Liver (tissue), 9 donors: Measurements from ENCODE around the gene SFXN5. TPM values are rescaled to one million over a fixed set of nuclear protein-coding genes. Genes with fewer than 3 reads are reported as not detected.

ENCODE experiments used
- DNase-seq: peaks from one replicate; pipeline ENCODE4 v3.0.0-alpha.2; 2017; ENCODE audit warnings: low spot score
- H3K27ac ChIP-seq, 2 donors: one replicate each; pipeline ENCODE4 v1.7.0; 2013; ENCODE audit warnings: inconsistent platforms in 2 of 2, low read length in 2 of 2, control low read depth in 1 of 2, low read depth in 1 of 2, mild to moderate bottlenecking in 1 of 2
- H3K27me3 ChIP-seq, 4 donors: one replicate each; pipeline versions ENCODE4 v1.6.1 to v1.7.0; 2013; ENCODE audit warnings: low read length in 3 of 4, inconsistent platforms in 1 of 4, mild to moderate bottlenecking in 1 of 4, moderate library complexity in 1 of 4; ENCODE audit not compliant: control insufficient read depth in 4 of 4, insufficient read depth in 4 of 4
- H3K36me3 ChIP-seq, 4 donors: one replicate each; pipeline versions ENCODE4 v1.6.1 to v1.7.0; 2013; ENCODE audit warnings: low read length in 3 of 4, mild to moderate bottlenecking in 3 of 4, low read depth in 1 of 4, moderate library complexity in 1 of 4; ENCODE audit not compliant: control insufficient read depth in 4 of 4, insufficient read depth in 3 of 4
- H3K4me1 ChIP-seq, 4 donors: one replicate each; pipeline versions ENCODE4 v1.6.1 to v1.7.0; 2013; ENCODE audit warnings: low read length in 3 of 4, mild to moderate bottlenecking in 3 of 4, moderate library complexity in 1 of 4; ENCODE audit not compliant: control insufficient read depth in 4 of 4, insufficient read depth in 4 of 4
- H3K4me3 ChIP-seq, 3 donors: one replicate each; pipeline versions ENCODE4 v1.6.1 to v1.7.0; 2013; ENCODE audit warnings: low read length in 3 of 3, control low read depth in 1 of 3, low read depth in 1 of 3, mild to moderate bottlenecking in 1 of 3
- H3K9ac ChIP-seq, 2 donors: one replicate each; pipeline ENCODE4 v1.7.0; 2013; ENCODE audit warnings: low read length in 2 of 2, mild to moderate bottlenecking in 2 of 2, moderate library complexity in 2 of 2, control low read depth in 1 of 2, low read depth in 1 of 2
- H3K9me3 ChIP-seq, 4 donors: one replicate each; pipeline versions ENCODE4 v1.6.1 to v1.7.0; 2013; ENCODE audit warnings: low read length in 3 of 4; ENCODE audit not compliant: control insufficient read depth in 4 of 4
- ATF3 ChIP-seq: IDR thresholded peaks from 2 replicates; pipeline ENCODE4 v1.6.1; 2016; ENCODE audit warnings: antibody characterized with exemption
- CTCF ChIP-seq: fragments of 150-350 bp; IDR thresholded peaks from 2 replicates; pipeline ENCODE4 v1.5.1; 2017; ENCODE audit warnings: improper control_type of control experiment, low read depth, low read length; ENCODE audit not compliant: missing input control
- EGR1 ChIP-seq, 2 donors: IDR thresholded peaks; 2 replicates each; pipeline ENCODE4 v1.6.1; 2016 to 2018; ENCODE audit warnings: antibody characterized with exemption in 2 of 2, low read depth in 2 of 2
- FOXA1 ChIP-seq: IDR thresholded peaks from 2 replicates; pipeline ENCODE4 v1.6.1; 2016; ENCODE audit warnings: antibody characterized with exemption
- FOXA2 ChIP-seq: IDR thresholded peaks from 2 replicates; pipeline ENCODE4 v1.6.1; 2016; ENCODE audit warnings: antibody characterized with exemption
- GABPA ChIP-seq, 2 donors: IDR thresholded peaks in 1 of 2; conservative IDR thresholded peaks in 1 of 2; 2 replicates each; pipeline ENCODE4 v1.6.1; 2016; ENCODE audit warnings: antibody characterized with exemption in 2 of 2, mild to moderate bottlenecking in 1 of 2, moderate library complexity in 1 of 2
- HNF4A ChIP-seq, 2 donors: conservative IDR thresholded peaks; 2 replicates each; pipeline ENCODE4 v1.6.1; 2016; ENCODE audit warnings: antibody characterized with exemption in 2 of 2, mild to moderate bottlenecking in 2 of 2
- HNF4G ChIP-seq: IDR thresholded peaks from 2 replicates; pipeline ENCODE4 v1.6.1; 2016; ENCODE audit warnings: antibody characterized with exemption
- JUND ChIP-seq, 2 donors: IDR thresholded peaks; 2 replicates each; pipeline ENCODE4 v1.6.1; 2016; ENCODE audit warnings: antibody characterized with exemption in 2 of 2
- MAX ChIP-seq: IDR thresholded peaks from 2 replicates; pipeline ENCODE4 v1.6.1; 2016; ENCODE audit warnings: antibody characterized with exemption
- NR2F2 ChIP-seq: IDR thresholded peaks from 2 replicates; pipeline ENCODE4 v1.6.1; 2016; ENCODE audit warnings: antibody characterized with exemption
- RAD21 ChIP-seq, 2 donors: IDR thresholded peaks; 2 replicates each; pipeline ENCODE4 v1.6.1; 2016; ENCODE audit warnings: antibody characterized with exemption in 2 of 2, mild to moderate bottlenecking in 2 of 2
- REST ChIP-seq: IDR thresholded peaks from 2 replicates; pipeline ENCODE4 v1.6.1; 2016; ENCODE audit warnings: antibody characterized with exemption, mild to moderate bottlenecking
- RXRA ChIP-seq, 2 donors: IDR thresholded peaks; 2 replicates each; pipeline ENCODE4 v1.6.1; 2017 to 2018; ENCODE audit warnings: antibody characterized with exemption in 2 of 2, mild to moderate bottlenecking in 1 of 2
- SP1 ChIP-seq: IDR thresholded peaks from 2 replicates; pipeline ENCODE4 v1.6.1; 2018; ENCODE audit warnings: antibody characterized with exemption, mild to moderate bottlenecking
- TAF1 ChIP-seq: conservative IDR thresholded peaks from 2 replicates; pipeline ENCODE4 v1.6.1; 2016; ENCODE audit warnings: antibody characterized with exemption, mild to moderate bottlenecking
- YY1 ChIP-seq: IDR thresholded peaks from 2 replicates; pipeline ENCODE4 v1.6.1; 2016; ENCODE audit warnings: antibody characterized with exemption, mild to moderate bottlenecking
- ZBTB33 ChIP-seq: IDR thresholded peaks from 2 replicates; pipeline ENCODE4 v1.6.1; 2016; ENCODE audit warnings: antibody characterized with exemption
- WGBS: extraction: QIAGEN DNeasy Blood & Tissue Kit; methylation state at CpG from one replicate; pipeline ENCODE4 v1.1.7; 2013; 5-methylcytosine and 5-hydroxymethylcytosine counted together
- polyA plus RNA-seq, 2 donors: library from polyadenylated mRNA; stranded (reverse) in 1 of 2; unstranded in 1 of 2; fragments of 200-250 nt in 1 of 2; fragments of >200 nt in 1 of 2; fragmentation: Nextera tagmentation in 1 of 2; extraction: Ambion mirVana in 1 of 2; gene quantifications; one replicate each; pipeline versions ENCODE4 v1.2.1 to v1.2.3, GENCODE V29; 2013 to 2015
- total RNA-seq, 2 donors: library from RNA; depleted of rRNA; stranded (reverse); fragments of >200 nt; gene quantifications; one replicate each; pipeline ENCODE4 v1.2.3, GENCODE V29; 2014
- donor health status: healthy.
- donor health status: healthy.
- donor health status: healthy.
- donor health status: healthy.
- donor health status: healthy.

The SFXN5 gene
- total and polyA plus RNA-seq, 4 donors, result 23.3 to 58.2 (median 29.5) TPM

GRCh38 chr2:73063472-73063871 is 8.0 kb downstream of the SFXN5 start:
- DNase-seq, result no peak
- TF ChIP-seq RAD21 (IDR thresholded peaks at IDR 0.05), result no peak
- TF ChIP-seq HNF4A (conservative IDR thresholded peaks at IDR 0.05), result no peak
- no peak for TF ChIP-seq ATF3
- no peak for TF ChIP-seq ZBTB33
- no peak for TF ChIP-seq CTCF
- no peak for TF ChIP-seq FOXA2
- TF ChIP-seq NR2F2, result no peak
- no peak for TF ChIP-seq YY1
- no peak for TF ChIP-seq GABPA (IDR thresholded peaks at IDR 0.05 in 1 of 2, conservative IDR thresholded peaks at IDR 0.05 in 1 of 2)
- no peak for TF ChIP-seq SP1
- no peak for TF ChIP-seq JUND (IDR thresholded peaks at IDR 0.05)
- no peak for TF ChIP-seq HNF4G
- no peak for TF ChIP-seq EGR1 (IDR thresholded peaks at IDR 0.05; ENCODE audit: low read depth in 2 of 2)
- no peak for TF ChIP-seq MAX
- no peak for TF ChIP-seq FOXA1
- no peak for TF ChIP-seq RXRA (IDR thresholded peaks at IDR 0.05)
- no peak for TF ChIP-seq REST
- no peak for TF ChIP-seq TAF1
- H3K36me3 ChIP-seq, result peaks cover 0 to 2% (median under 1%) of the 10 kb centered on the region in 4 donors
- H3K4me1 ChIP-seq, result peaks cover 0 to 40% (median 29%) of the 10 kb centered on the region in 4 donors
- WGBS, result 78% methylated on average over 4 of the region's 4 CpGs
- no peak overlapping the region for H3K4me3 ChIP-seq
- no peaks in the 10 kb centered on the region for H3K27me3 ChIP-seq
- no peaks in the 10 kb centered on the region for H3K9me3 ChIP-seq
- peak overlapping the region in 1 of 2 donors; percentile 44 for H3K27ac ChIP-seq
- H3K9ac ChIP-seq, result no peak overlapping the region
